SK-N-SH (cell line): Measurements from ENCODE around the gene SHISA8. TPM values are rescaled to one million over a fixed set of nuclear protein-coding genes. Genes with fewer than 3 reads are reported as not detected.

ENCODE experiments used
- CTCF ChIA-PET: fragments of 300-600, 350-600 bp; formaldehyde crosslinking; extraction: SDS; loops from one replicate; lab custom pipeline; 2021; lab: Yijun Ruan, JAX
- POLR2A ChIA-PET: fragments of 350-600 bp; sonication (Branson Sonifier 250); formaldehyde crosslinking; extraction: SDS; loops from one replicate; lab custom pipeline; 2020; ENCODE audit warnings: antibody characterized with exemption, inconsistent platforms; lab: Yijun Ruan, JAX
- DNase-seq: peaks from one replicate; pipeline ENCODE4 v3.0.0; 2012
- H2AFZ ChIP-seq: fragments of 200-600 bp; sonication (generic); 2 replicates; pipeline ENCODE4 v1.8.1; 2016; ENCODE audit warnings: antibody characterized with exemption, mild to moderate bottlenecking, low read depth
- H3F3A ChIP-seq: fragments of 200-600 bp; sonication (generic); replicated peaks from 2 replicates; pipeline ENCODE3; 2016; ENCODE audit warnings: antibody characterized with exemption, mild to moderate bottlenecking; ENCODE audit not compliant: insufficient read depth
- H3K27ac ChIP-seq, 2 experiments: fragments of 200-500 bp in 1 of 2; fragments of 200-600 bp in 1 of 2; sonication (Bioruptor generic) in 1 of 2; sonication (generic), shearing (Covaris generic) in 1 of 2; 2 replicates each; pipeline versions ENCODE4 v1.5.1 to v1.6.1; 2014 to 2016; ENCODE audit warnings: low read depth in 2 of 2, inconsistent platforms in 1 of 2, low read length in 1 of 2, mild to moderate bottlenecking in 1 of 2, mixed read lengths in 1 of 2
- H3K27me3 ChIP-seq: fragments of 200-600 bp; sonication (generic), shearing (Covaris generic); 2 replicates; pipeline ENCODE4 v1.6.1; 2016; ENCODE audit warnings: mixed run types; ENCODE audit not compliant: insufficient read depth
- H3K36me3 ChIP-seq, 2 experiments: fragments of 200-500 bp in 1 of 2; fragments of 200-600 bp in 1 of 2; sonication (Bioruptor generic) in 1 of 2; sonication (generic) in 1 of 2; replicated peaks in 1 of 2; 2 replicates each; pipeline versions ENCODE3 to v1.5.1; 2014 to 2016; ENCODE audit warnings: low read length in 1 of 2, mild to moderate bottlenecking in 1 of 2; ENCODE audit not compliant: insufficient read depth in 2 of 2, control insufficient read depth in 1 of 2
- H3K4me1 ChIP-seq, 2 experiments: fragments of 200-500 bp in 1 of 2; fragments of 200-600 bp in 1 of 2; sonication (Bioruptor generic) in 1 of 2; sonication (generic), shearing (Covaris generic) in 1 of 2; 2 replicates each; pipeline versions ENCODE4 v1.5.1 to v1.6.1; 2014 to 2016; ENCODE audit warnings: low read depth in 1 of 2, low read length in 1 of 2, mixed run types in 1 of 2; ENCODE audit not compliant: insufficient read depth in 2 of 2, control insufficient read depth in 1 of 2
- H3K4me2 ChIP-seq: fragments of 200-600 bp; sonication (generic), shearing (Covaris generic); 2 replicates; pipeline ENCODE4 v1.6.1; 2017; ENCODE audit warnings: mixed run types
- H3K4me3 ChIP-seq, 2 experiments: fragments of 200-500 bp in 1 of 2; fragments of 200-600 bp in 1 of 2; sonication (Bioruptor generic) in 1 of 2; sonication (generic), shearing (Covaris generic) in 1 of 2; 2 replicates each; pipeline versions ENCODE4 v1.5.1 to v1.8.1; 2014 to 2016; ENCODE audit warnings: low read depth in 2 of 2, inconsistent platforms in 1 of 2, low read length in 1 of 2, mild to moderate bottlenecking in 1 of 2, mixed read lengths in 1 of 2, moderate library complexity in 1 of 2
- H3K79me2 ChIP-seq: fragments of 200-600 bp; sonication (generic); 2 replicates; pipeline ENCODE4 v1.8.1; 2017; ENCODE audit warnings: mild to moderate bottlenecking; ENCODE audit not compliant: insufficient read depth
- H3K9ac ChIP-seq: fragments of 200-600 bp; sonication (generic); 2 replicates; pipeline ENCODE4 v1.6.1; 2017; ENCODE audit warnings: mixed run types
- H3K9me2 ChIP-seq: fragments of 200-600 bp; sonication (generic); 2 replicates; pipeline ENCODE4 v1.6.1; 2017; ENCODE audit warnings: mixed run types
- H3K9me3 ChIP-seq: fragments of 200-600 bp; sonication (generic); 2 replicates; pipeline ENCODE4 v1.6.1; 2017; ENCODE audit warnings: mixed run types, mild to moderate bottlenecking, moderate library complexity
- H4K20me1 ChIP-seq: fragments of 200-600 bp; sonication (generic); 2 replicates; pipeline ENCODE4 v1.6.1; 2017; ENCODE audit warnings: mild to moderate bottlenecking, mixed run types; ENCODE audit not compliant: insufficient read depth
- FOXJ3 ChIP-seq: sonication (generic); formaldehyde crosslinking; IDR thresholded peaks from 2 replicates; pipeline ENCODE4 v1.5.1; 2020; ENCODE audit warnings: mild to moderate bottlenecking, missing genetic modification reagents
- MEF2A ChIP-seq: IDR thresholded peaks from 2 replicates; pipeline ENCODE4 v1.4.0; 2012; ENCODE audit warnings: low read depth, borderline replicate concordance
- MXI1 ChIP-seq: IDR thresholded peaks from 2 replicates; pipeline ENCODE4 v1.6.1; 2012; ENCODE audit warnings: mild to moderate bottlenecking, low read depth, low read length, improper control_type of control experiment
- NRF1 ChIP-seq: IDR thresholded peaks from 2 replicates; pipeline ENCODE4 v1.6.1; 2012; ENCODE audit warnings: low read depth, mild to moderate bottlenecking, low read length
- PBX3 ChIP-seq: IDR thresholded peaks from 2 replicates; pipeline ENCODE4; 2012
- SIN3A ChIP-seq: IDR thresholded peaks from 2 replicates; pipeline ENCODE4 v1.6.1; 2012; ENCODE audit warnings: low read depth, mild to moderate bottlenecking, low read length, moderate library complexity, borderline replicate concordance
- TEAD4 ChIP-seq: IDR thresholded peaks from 2 replicates; pipeline ENCODE4 v1.4.0; 2012; ENCODE audit warnings: mild to moderate bottlenecking, borderline replicate concordance; ENCODE audit not compliant: insufficient read depth
- USF1 ChIP-seq: IDR thresholded peaks from 2 replicates; pipeline ENCODE4 v1.4.0; 2012; ENCODE audit warnings: low read depth, borderline replicate concordance
- YY1 ChIP-seq: IDR thresholded peaks from 2 replicates; pipeline ENCODE4 v1.4.0; 2012; ENCODE audit warnings: low read depth, mild to moderate bottlenecking
- ZBTB33 ChIP-seq: IDR thresholded peaks from 2 replicates; pipeline ENCODE4 v1.4.0; 2012; ENCODE audit warnings: low read depth, borderline replicate concordance
- WGBS: methylation state at CpG from one replicate; pipeline ENCODE4 v1.1.6; 2017; ENCODE audit warnings: low lambda C conversion rate; 5-methylcytosine and 5-hydroxymethylcytosine counted together
- polyA plus RNA-seq, 3 experiments: library from polyadenylated mRNA; depleted of rRNA; stranded (reverse); fragments of >200 nt; gene quantifications; 2 replicates each; pipeline ENCODE4 v1.2.3, GENCODE V29; 2012
- TF ChIP-seq, protein P1 (sequence below): fragments of 200-600 bp; sonication (generic); IDR thresholded peaks from 2 replicates; pipeline ENCODE4 v1.6.1; 2017; ENCODE audit warnings: antibody characterized with exemption, mild to moderate bottlenecking, moderate library complexity
- TF ChIP-seq, protein P2 (sequence below): IDR thresholded peaks from 2 replicates; pipeline ENCODE4 v1.4.0; 2012; ENCODE audit warnings: low read depth

SHISA8 gene
- polyA plus RNA-seq, 1 of the 3 experiments (the other 2 are of a cell fraction) = not detected

- 71% methylated on average over 8 of the region's 10 CpGs for WGBS
- Histone ChIP-seq H3K27ac (no peak overlapping the region), H3K9ac (no peak overlapping the region), H3K4me1 (peaks cover 0 to 3% of the 10 kb centered on the region in 2 experiments; a peak in 2 of 4 replicates), H3K27me3 (peaks cover 13% of the 10 kb centered on the region; the same call in 1 of the 2 replicates), H3K9me3 (no peaks in the 10 kb centered on the region), H3K4me2 (no peak overlapping the region), H2AFZ (no peak overlapping the region), H3K4me3 (no peak overlapping the region), H3K79me2 (no peaks in the 10 kb centered on the region), H3K36me3 (no peaks in the 10 kb centered on the region), H4K20me1 (no peaks in the 10 kb centered on the region), H3K9me2 (no peaks in the 10 kb centered on the region), H3F3A (no peaks in the 10 kb centered on the region)
- ChIA-PET CTCF (no interaction called here), POLR2A (no interaction called here)
- DNase-seq = no peak
- TF ChIP-seq, protein P1, sequence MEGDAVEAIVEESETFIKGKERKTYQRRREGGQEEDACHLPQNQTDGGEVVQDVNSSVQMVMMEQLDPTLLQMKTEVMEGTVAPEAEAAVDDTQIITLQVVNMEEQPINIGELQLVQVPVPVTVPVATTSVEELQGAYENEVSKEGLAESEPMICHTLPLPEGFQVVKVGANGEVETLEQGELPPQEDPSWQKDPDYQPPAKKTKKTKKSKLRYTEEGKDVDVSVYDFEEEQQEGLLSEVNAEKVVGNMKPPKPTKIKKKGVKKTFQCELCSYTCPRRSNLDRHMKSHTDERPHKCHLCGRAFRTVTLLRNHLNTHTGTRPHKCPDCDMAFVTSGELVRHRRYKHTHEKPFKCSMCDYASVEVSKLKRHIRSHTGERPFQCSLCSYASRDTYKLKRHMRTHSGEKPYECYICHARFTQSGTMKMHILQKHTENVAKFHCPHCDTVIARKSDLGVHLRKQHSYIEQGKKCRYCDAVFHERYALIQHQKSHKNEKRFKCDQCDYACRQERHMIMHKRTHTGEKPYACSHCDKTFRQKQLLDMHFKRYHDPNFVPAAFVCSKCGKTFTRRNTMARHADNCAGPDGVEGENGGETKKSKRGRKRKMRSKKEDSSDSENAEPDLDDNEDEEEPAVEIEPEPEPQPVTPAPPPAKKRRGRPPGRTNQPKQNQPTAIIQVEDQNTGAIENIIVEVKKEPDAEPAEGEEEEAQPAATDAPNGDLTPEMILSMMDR = no peak
- TF ChIP-seq ZBTB33 (no peak), FOXJ3 (CRISPR knock-in tag) (no peak)
Measured at GRCh38 chr22:41916745-41917358, 2.0 kb upstream of the SHISA8 start.

- Histone ChIP-seq H3F3A (no peaks in the 10 kb centered on the region), H3K27me3 (peaks cover 22% of the 10 kb centered on the region; the same call in 1 of the 2 replicates), H3K27ac (no peak overlapping the region), H3K9me3 (no peaks in the 10 kb centered on the region), H4K20me1 (no peaks in the 10 kb centered on the region), H3K4me2 (no peak overlapping the region), H3K79me2 (no peaks in the 10 kb centered on the region), H3K4me1 (peaks cover 0 to 3% of the 10 kb centered on the region in 2 experiments; a peak in 2 of 4 replicates), H3K4me3 (no peak overlapping the region), H3K9me2 (no peaks in the 10 kb centered on the region), H2AFZ (no peak overlapping the region), H3K9ac (no peak overlapping the region), H3K36me3 (no peaks in the 10 kb centered on the region)
- no peak for DNase-seq
- ChIA-PET CTCF (no interaction called here), POLR2A (no interaction called here)
- WGBS = 65% methylated on average over 3 of the region's 11 CpGs
- no peak for TF ChIP-seq MEF2A
- no peak for TF ChIP-seq ZBTB33
- TF ChIP-seq, protein P2, sequence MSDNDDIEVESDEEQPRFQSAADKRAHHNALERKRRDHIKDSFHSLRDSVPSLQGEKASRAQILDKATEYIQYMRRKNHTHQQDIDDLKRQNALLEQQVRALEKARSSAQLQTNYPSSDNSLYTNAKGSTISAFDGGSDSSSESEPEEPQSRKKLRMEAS = no peak
- no peak for TF ChIP-seq TEAD4
- no peak for TF ChIP-seq USF1
- no peak for TF ChIP-seq MXI1
- no peak for TF ChIP-seq PBX3
- TF ChIP-seq SIN3A = no peak
- TF ChIP-seq, protein P1 = no peak
- no peak for TF ChIP-seq YY1
- TF ChIP-seq NRF1 = no peak
Measured at GRCh38 chr22:41915786-41916493, 1.1 kb upstream of the SHISA8 start.
